Naive B cell (primary cell): Measurements from ENCODE around the gene GSG1. TPM values are rescaled to one million over a fixed set of nuclear protein-coding genes. Genes with fewer than 3 reads are reported as not detected.

Experiments used
- ATAC-seq, 2 donors: fragments of 150-1000 bp; cut with Tn5 transposase; 2 replicates each; pipeline ENCODE4 v1.10.0; 2021; ENCODE audit warnings: low read depth in 2 of 2, mild to moderate bottlenecking in 2 of 2, moderate library complexity in 2 of 2
- DNase-seq: peaks from one replicate; pipeline ENCODE4 v3.0.0; 2022
- H3K27ac Mint-ChIP-seq, 6 donors: one replicate each; pipeline ENCODE4 v1.8.0; 2020 to 2022; ENCODE audit warnings: mild to moderate bottlenecking in 6 of 6, mixed read lengths in 6 of 6, moderate library complexity in 5 of 6, inconsistent platforms in 2 of 6
- H3K27me3 Mint-ChIP-seq, 3 donors: one replicate each; pipeline ENCODE4 v1.8.0; 2021 to 2022; ENCODE audit warnings: mixed read lengths in 3 of 3, mild to moderate bottlenecking in 1 of 3
- H3K36me3 Mint-ChIP-seq, 2 donors: one replicate each; pipeline ENCODE4 v1.8.0; 2020 to 2022; ENCODE audit warnings: mixed read lengths in 2 of 2, inconsistent platforms in 1 of 2, mild to moderate bottlenecking in 1 of 2
- H3K4me1 Mint-ChIP-seq, 3 donors: one replicate each; pipeline ENCODE4 v1.8.0; 2020 to 2022; ENCODE audit warnings: mixed read lengths in 3 of 3, inconsistent platforms in 1 of 3, mild to moderate bottlenecking in 1 of 3, moderate library complexity in 1 of 3
- H3K4me3 Mint-ChIP-seq, 8 donors: one replicate each; pipeline ENCODE4 v1.8.0; 2020 to 2022; ENCODE audit warnings: mild to moderate bottlenecking in 8 of 8, mixed read lengths in 8 of 8, moderate library complexity in 8 of 8, inconsistent platforms in 2 of 8
- H3K9me3 Mint-ChIP-seq, 7 donors: one replicate each; pipeline ENCODE4 v1.8.0; 2020 to 2022; ENCODE audit warnings: mixed read lengths in 7 of 7, mild to moderate bottlenecking in 5 of 7, inconsistent platforms in 2 of 7, moderate library complexity in 1 of 7
- polyA plus RNA-seq, 6 donors: library from polyadenylated mRNA; unstranded; fragments of 300-500 nt; fragmentation: Illumina TruSeq; gene quantifications; one replicate each; pipeline ENCODE4 v1.2.3, GENCODE V29; 2021; ENCODE audit warnings: low read depth in 6 of 6

Gene GSG1
- polyA plus RNA-seq, 6 donors from 2014 or later, result 0.11 to 0.16 TPM; not detected in 4

DNA sequence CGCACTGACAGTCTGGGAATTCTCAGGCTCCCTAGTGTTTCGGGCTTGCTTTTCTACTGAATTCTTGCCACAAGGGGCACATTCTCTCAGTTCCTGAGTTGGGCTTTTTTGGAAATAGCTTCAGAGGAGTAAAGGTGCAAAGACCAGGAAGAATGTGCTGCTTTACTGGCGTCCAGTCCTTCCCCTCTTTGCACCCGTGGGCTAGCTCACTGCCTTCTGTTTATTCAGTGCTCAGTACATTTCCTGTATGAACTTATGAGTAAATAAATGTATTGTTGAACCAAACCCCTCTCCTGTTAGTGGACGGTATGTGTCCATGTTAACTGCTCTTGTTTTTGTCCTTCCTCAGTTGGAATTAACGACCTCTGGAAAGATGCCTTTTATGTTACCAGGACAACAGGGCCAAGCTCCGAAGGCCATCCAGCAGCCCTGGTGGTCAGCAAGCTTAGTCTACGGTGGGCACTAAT, 24.0 kb downstream of the GSG1 start:
- no peaks in the 10 kb centered on the region for H3K9me3 Mint-ChIP-seq
- H3K4me3 Mint-ChIP-seq, result no peak overlapping the region
- H3K36me3 Mint-ChIP-seq, result peaks cover 15 to 27% of the 10 kb centered on the region in 2 donors
- DNase-seq (no peak), ATAC-seq (no peak)
- no peak overlapping the region for H3K27ac Mint-ChIP-seq
- H3K27me3 Mint-ChIP-seq, result no peaks in the 10 kb centered on the region
- H3K4me1 Mint-ChIP-seq, result no peaks in the 10 kb centered on the region

DNA sequence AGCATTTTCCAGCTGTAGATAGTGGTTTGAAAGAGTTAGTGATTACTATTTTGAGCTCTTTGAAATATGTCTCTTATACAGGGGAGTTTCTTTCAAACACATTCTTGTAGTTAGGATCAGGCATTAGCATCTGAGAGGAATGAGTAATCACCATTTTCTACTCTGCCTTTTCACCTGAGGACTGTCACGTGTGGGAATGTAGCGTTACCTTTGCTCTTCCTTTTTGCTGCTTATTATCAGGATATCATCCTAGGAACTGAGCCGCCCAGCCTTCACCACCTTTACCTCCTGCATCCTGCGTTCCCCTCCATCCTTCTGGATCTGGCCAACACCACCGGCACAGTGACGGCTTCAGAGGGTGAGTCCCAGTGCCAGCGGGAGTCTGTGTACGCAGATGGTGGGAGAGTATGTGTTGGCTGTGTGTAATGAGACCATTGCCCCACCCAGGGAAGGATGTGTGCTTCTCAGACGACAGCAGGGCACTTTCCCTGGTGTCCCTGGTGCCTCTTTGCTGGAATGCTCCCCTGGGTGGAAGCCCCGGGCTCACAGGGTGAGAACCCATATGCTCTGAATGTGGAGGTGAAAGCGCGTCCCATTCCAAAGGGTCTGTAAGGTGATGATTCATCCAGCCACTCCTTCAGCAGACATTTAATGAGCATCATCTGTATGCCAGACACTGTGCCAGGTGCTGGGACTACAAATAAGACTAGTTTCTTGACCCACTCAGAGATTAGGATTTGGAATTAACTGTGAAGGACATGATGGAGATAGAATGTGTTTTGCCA, 27.5 kb downstream of the GSG1 start:
- Mint-ChIP-seq H3K27ac (no peak overlapping the region), H3K4me3 (no peak overlapping the region), H3K27me3 (no peaks in the 10 kb centered on the region), H3K36me3 (peaks cover 30 to 46% of the 10 kb centered on the region in 2 donors), H3K9me3 (no peaks in the 10 kb centered on the region), H3K4me1 (no peaks in the 10 kb centered on the region)
- ATAC-seq (no peak), DNase-seq (no peak)

DNA sequence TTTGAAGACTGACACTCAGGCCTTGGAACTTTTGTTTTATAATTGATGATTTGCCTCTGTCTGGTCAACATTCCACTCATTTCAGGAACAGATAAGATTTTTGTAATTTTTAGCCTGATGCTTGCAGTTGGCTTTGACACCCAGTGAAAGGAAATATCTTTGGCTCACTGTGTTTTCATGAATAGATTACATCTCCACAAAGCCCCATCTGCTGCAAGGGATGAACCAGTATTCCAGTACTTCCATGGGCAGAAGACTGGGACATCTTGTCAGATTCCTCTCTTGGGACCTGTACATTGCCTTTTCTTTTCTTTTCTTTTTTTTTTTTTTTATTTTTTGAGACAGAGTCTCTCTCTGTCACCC, 28.4 kb downstream of the GSG1 start:
- ATAC-seq (no peak), DNase-seq (no peak)
- H3K9me3 Mint-ChIP-seq, result no peaks in the 10 kb centered on the region
- no peak overlapping the region for H3K4me3 Mint-ChIP-seq
- peak overlapping the region in 1 of 6 donors; percentile 61 for H3K27ac Mint-ChIP-seq
- peaks cover 25 to 47% of the 10 kb centered on the region in 2 donors for H3K36me3 Mint-ChIP-seq
- no peaks in the 10 kb centered on the region for H3K4me1 Mint-ChIP-seq
- no peaks in the 10 kb centered on the region for H3K27me3 Mint-ChIP-seq

DNA sequence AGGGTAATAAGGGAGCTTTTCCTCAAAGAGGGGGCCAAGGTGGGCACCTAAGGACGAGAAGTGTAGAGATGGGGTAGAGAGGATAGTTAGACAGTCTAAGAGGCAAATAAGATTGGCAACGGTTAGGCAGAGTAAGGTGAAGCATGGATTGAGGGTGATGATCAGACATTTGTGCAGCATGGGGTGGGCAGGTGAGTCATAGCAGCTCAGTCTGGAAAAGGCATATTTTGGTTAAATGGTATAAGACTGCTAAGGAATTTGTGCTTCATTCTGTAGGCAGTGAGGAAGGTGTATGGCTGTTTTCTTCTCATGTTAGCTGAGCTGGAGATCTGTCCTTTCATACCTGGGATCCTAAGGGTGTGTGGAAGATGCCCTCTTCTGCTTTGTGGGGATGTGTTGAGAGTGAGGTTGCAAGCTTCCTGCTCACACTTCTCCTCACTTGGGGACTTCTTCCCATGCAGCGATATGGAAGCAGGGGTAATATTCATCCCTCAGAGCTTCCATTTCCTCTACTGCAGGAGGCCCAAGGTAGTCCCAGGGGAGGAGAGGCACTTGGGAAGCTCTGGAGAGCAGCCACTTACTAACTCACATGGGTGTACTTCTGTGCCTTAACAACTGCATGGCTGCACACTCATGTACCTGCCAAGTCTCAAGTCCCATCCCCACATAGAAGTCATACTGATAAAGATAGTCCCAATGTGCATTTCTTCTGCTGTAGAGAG, 28.9 kb downstream of the GSG1 start:
- Mint-ChIP-seq H3K36me3 (peaks cover 27 to 42% of the 10 kb centered on the region in 2 donors), H3K27ac (no peak overlapping the region)
- ATAC-seq, result no peak

DNA sequence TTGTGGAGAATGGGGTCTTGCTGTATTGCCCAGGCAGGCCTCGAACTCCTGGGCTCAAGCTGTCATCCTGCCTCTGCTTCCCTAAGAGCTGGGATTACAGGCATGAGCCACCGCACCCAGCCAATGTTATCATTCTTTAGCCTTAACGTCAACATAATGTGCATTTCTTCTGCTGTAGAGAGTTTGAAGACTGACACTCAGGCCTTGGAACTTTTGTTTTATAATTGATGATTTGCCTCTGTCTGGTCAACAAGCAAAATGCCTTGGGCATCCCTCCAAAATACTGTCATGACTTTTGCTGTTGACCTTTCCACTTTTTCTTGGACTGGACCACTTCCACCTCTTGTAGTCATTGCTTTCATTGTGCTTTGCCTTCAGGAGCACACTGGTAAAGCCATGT, 30.3 kb downstream of the GSG1 start:
- H3K27ac Mint-ChIP-seq, result peak overlapping the region in 1 of 6 donors; percentile 32
- no peak for ATAC-seq
- no peak for DNase-seq
- no peaks in the 10 kb centered on the region for H3K9me3 Mint-ChIP-seq
- H3K36me3 Mint-ChIP-seq, result peaks cover 38 to 51% of the 10 kb centered on the region in 2 donors
- H3K4me3 Mint-ChIP-seq, result no peak overlapping the region
- no peaks in the 10 kb centered on the region for H3K27me3 Mint-ChIP-seq
- no peaks in the 10 kb centered on the region for H3K4me1 Mint-ChIP-seq

More for the DNA sequence above, 28.9 kb downstream of the GSG1 start:
- Mint-ChIP-seq H3K27me3 (no peaks in the 10 kb centered on the region), H3K9me3 (no peaks in the 10 kb centered on the region), H3K4me3 (no peak overlapping the region), H3K4me1 (no peaks in the 10 kb centered on the region)
- no peak for DNase-seq

DNA sequence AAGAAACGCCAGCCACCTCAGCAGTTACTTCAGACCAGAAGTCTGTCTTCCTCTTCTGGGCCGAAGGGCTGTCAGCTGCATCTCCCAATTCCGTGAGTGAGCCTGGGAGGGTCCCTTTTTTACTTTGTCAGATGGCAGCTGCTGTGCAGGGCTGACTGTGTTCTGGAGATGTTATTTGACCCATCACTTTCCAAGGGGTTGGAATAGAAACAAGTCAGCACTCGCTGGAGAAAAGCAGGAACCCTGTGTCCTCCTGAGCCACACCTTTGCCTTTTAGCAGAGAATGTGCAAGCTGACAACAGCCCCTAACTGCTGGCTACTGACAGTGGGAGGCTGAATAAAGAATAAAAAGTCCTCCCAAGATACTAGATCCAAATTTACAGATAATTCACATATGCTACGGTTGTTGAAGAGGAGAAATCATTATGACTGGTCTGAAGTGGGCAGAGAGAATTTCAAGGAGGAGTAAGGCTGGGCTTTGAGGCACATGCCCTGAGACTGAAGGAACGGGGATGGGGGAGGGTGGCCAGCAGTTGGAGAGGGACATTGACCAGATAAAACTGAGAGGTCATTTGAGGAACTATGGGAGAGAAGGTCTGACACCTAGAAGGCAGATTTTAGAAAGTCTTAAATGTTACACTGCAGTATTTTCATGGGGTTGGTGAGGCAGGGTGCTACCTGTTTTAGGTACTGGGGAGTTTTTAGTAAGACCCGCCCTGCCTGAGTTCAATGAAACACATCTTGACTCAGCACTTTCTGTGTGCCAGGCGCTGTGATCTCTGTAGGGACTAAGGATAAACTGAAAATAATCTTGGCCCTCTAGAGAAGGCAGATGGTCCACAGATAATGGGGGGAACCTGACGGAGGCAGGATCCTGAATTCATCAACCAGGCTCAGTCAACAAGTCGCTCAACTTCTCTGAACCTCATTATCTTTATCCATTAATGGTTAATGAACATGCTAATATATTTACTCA, 31.9 kb downstream of the GSG1 start:
- DNase-seq, result no peak
- peaks cover 38 to 55% of the 10 kb centered on the region in 2 donors for H3K36me3 Mint-ChIP-seq
- ATAC-seq, result no peak
- H3K9me3 Mint-ChIP-seq, result no peaks in the 10 kb centered on the region
- no peaks in the 10 kb centered on the region for H3K27me3 Mint-ChIP-seq
- peak overlapping the region in 1 of 8 donors; percentile 57 for H3K4me3 Mint-ChIP-seq
- no peak overlapping the region for H3K27ac Mint-ChIP-seq
- H3K4me1 Mint-ChIP-seq, result no peaks in the 10 kb centered on the region

DNA sequence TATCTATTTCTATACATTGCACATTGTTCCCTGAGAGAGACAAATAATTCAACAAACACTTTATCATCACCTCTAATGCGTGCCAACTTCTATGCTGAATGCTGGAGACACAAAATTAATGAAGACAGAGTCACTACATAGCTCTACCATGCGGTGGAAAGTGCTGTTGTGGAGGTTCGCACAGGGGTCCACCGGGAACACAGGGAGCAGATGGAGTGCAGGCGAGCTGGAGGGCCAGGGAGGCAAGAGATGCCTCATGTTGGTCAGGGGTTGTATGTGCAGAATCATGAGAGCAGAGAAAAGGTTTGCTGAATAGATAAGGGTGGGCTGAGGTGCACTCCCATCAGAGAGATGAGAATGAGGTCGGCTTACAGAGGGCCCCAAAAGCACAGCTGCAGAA, 34.1 kb downstream of the GSG1 start:
- DNase-seq, result no peak
- peaks cover 36 to 48% of the 10 kb centered on the region in 2 donors for H3K36me3 Mint-ChIP-seq
- no peak overlapping the region for H3K4me3 Mint-ChIP-seq
- H3K4me1 Mint-ChIP-seq, result no peaks in the 10 kb centered on the region
- ATAC-seq, result no peak
- H3K27me3 Mint-ChIP-seq, result no peaks in the 10 kb centered on the region
- H3K27ac Mint-ChIP-seq, result peak overlapping the region in 1 of 6 donors; percentile 29
- H3K9me3 Mint-ChIP-seq, result no peaks in the 10 kb centered on the region

DNA sequence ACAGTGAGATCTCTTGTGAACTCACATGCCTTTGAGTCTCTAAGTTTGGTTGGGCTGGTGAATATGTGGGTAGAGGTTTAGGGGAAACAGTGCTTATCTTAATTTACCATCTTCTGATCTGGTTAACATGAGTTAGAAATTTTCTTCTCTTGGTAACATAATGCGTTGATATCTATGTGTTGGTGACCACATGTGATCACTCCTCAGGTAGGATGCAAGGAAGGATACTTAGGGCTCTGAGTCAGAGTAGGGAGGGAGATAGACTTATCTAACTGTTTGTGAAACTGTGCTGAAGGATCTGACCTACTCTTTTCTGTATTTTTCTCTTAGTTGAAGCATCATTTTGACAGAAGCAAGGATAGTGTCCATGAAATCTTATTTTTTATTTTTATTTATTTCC, 36.1 kb downstream of the GSG1 start:
- H3K9me3 Mint-ChIP-seq, result no peaks in the 10 kb centered on the region
- H3K36me3 Mint-ChIP-seq, result peaks cover 23 to 34% of the 10 kb centered on the region in 2 donors
- DNase-seq, result no peak
- H3K27ac Mint-ChIP-seq, result no peak overlapping the region
- H3K4me1 Mint-ChIP-seq, result no peaks in the 10 kb centered on the region
- no peak overlapping the region for H3K4me3 Mint-ChIP-seq
- no peaks in the 10 kb centered on the region for H3K27me3 Mint-ChIP-seq
- ATAC-seq, result no peak

DNA sequence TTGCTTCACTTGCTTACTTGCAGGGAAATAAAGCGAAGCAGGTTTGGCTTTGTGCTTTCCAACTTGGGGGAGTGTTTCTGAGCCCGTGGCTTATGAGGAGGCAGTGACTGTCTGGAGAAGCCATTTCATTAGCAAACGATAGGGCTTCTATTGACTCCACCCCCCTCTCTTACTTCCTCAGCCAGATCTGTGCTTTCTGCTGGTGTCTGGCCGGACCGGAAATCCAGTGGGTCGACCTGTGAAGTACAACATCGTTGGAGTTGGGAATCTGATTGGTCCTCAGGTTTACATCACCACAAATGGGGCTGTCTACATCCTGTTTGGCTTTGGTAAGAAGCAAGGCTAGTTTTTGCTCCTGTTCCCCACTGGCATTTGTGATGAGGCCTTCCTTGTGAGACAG, 37.0 kb downstream of the GSG1 start:
- DNase-seq (no peak), ATAC-seq (no peak)
- no peaks in the 10 kb centered on the region for H3K27me3 Mint-ChIP-seq
- peaks cover 27 to 38% of the 10 kb centered on the region in 2 donors for H3K36me3 Mint-ChIP-seq
- H3K4me1 Mint-ChIP-seq, result no peaks in the 10 kb centered on the region
- no peaks in the 10 kb centered on the region for H3K9me3 Mint-ChIP-seq
- H3K4me3 Mint-ChIP-seq, result no peak overlapping the region
- no peak overlapping the region for H3K27ac Mint-ChIP-seq

DNA sequence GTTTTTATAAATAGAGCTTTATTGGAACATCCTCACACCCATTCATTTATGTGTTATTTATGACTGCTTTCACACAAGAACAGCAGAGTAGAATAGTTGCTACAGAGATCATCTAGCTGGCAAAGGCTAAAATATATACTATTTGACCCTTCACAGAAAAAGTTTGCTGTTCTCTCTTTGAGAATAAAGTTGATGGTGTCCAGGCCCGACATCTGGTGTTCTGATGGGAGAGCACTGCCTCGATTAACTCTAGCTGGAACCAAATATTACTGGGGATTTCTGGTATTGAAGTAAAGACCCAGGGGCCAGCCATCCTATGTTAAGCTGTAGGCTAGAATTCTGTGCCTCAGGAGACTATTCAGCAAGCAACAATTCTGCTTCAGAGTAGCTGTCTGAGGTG, 37.5 kb downstream of the GSG1 start:
- no peaks in the 10 kb centered on the region for H3K4me1 Mint-ChIP-seq
- peaks cover 26 to 38% of the 10 kb centered on the region in 2 donors for H3K36me3 Mint-ChIP-seq
- no peak for ATAC-seq
- no peaks in the 10 kb centered on the region for H3K27me3 Mint-ChIP-seq
- DNase-seq, result no peak
- H3K9me3 Mint-ChIP-seq, result no peaks in the 10 kb centered on the region
- no peak overlapping the region for H3K4me3 Mint-ChIP-seq
- no peak overlapping the region for H3K27ac Mint-ChIP-seq

DNA sequence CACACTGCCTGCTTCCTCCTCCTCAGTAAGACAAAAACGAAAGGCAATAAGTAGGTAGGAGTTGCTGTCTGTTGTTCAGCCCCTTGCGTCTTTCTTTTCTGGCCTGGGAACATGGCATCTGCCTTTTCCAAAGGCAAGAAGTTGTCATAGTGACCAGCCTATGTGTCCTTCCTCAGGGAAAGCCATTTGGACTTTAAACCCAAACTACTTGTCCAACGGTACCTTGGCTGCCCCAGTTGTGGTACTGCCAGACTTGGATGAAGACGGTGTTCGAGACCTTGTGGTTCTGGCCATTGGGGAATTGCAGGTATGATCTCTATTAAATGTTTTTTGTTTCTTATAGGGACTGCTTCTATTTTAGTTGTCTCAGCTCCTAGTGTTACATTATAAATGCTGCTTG, 40.8 kb downstream of the GSG1 start:
- no peak overlapping the region for H3K4me3 Mint-ChIP-seq
- ATAC-seq, result no peak
- no peaks in the 10 kb centered on the region for H3K27me3 Mint-ChIP-seq
- DNase-seq, result no peak
- peaks cover 28 to 46% of the 10 kb centered on the region in 2 donors for H3K36me3 Mint-ChIP-seq
- no peaks in the 10 kb centered on the region for H3K9me3 Mint-ChIP-seq
- H3K27ac Mint-ChIP-seq, result no peak overlapping the region
- no peaks in the 10 kb centered on the region for H3K4me1 Mint-ChIP-seq

DNA sequence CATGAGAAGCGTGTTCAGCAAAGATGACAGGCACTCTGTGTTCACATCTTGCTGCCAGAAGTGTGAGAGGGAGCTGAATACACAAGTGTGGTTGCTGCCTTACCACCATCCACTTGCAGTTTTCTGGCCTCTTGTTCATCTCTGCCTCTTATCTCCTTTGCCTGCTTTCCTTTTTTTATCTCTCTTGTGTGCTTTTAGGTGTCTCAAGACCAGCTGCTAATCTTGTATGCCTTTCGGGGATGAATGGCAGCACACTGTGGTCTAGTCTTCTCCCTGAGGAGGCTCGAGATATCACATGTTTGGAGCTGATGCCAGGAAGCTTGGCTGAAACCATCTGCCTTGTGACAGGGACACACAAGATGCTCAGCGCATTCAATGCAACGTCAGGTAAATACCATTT, 42.1 kb downstream of the GSG1 start:
- H3K4me1 Mint-ChIP-seq, result no peaks in the 10 kb centered on the region
- H3K9me3 Mint-ChIP-seq, result no peaks in the 10 kb centered on the region
- no peak for DNase-seq
- peak overlapping the region in 1 of 6 donors; percentile 22 for H3K27ac Mint-ChIP-seq
- no peak for ATAC-seq
- H3K36me3 Mint-ChIP-seq, result peaks cover 28 to 42% of the 10 kb centered on the region in 2 donors
- H3K4me3 Mint-ChIP-seq, result no peak overlapping the region
- H3K27me3 Mint-ChIP-seq, result no peaks in the 10 kb centered on the region

DNA sequence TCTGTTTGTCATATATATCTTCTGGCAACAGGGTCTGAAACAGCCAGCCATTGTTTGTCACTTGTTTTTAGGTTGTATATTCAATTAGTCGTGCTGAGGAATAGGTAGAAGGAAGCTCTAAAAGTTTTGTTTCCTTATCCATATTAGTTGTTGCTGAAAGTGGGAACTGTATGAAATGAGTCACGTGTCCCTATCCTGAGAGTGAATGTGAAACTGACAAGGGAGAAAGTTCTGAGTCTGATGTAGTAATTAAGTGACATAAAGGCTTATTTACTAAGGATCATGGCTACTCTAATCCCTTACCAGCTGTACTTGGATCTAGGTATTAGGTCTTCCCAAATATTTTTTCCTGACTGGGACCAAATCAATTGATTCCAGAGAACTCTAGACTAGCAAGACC, 42.9 kb downstream of the GSG1 start:
- no peak for ATAC-seq
- H3K36me3 Mint-ChIP-seq, result peaks cover 30 to 45% of the 10 kb centered on the region in 2 donors
- H3K4me3 Mint-ChIP-seq, result no peak overlapping the region

More for the DNA sequence above, 42.9 kb downstream of the GSG1 start:
- no peaks in the 10 kb centered on the region for H3K4me1 Mint-ChIP-seq
- no peak for DNase-seq
- H3K9me3 Mint-ChIP-seq, result no peaks in the 10 kb centered on the region
- no peaks in the 10 kb centered on the region for H3K27me3 Mint-ChIP-seq
- H3K27ac Mint-ChIP-seq, result no peak overlapping the region
